ENCODE data around the gene PRKAR2A.

- no peak for TF ChIP-seq CTCF (conservative IDR thresholded peaks at IDR 0.05 in 1 of 2, IDR thresholded peaks at IDR 0.05 in 1 of 2; ENCODE audit: low read depth in 1 of 2, low read length in 2 of 2)
- no peak for TF ChIP-seq EZH2 (IDR thresholded peaks at IDR 0.05; ENCODE audit: low read length, missing control alignments)
Measured at GRCh38 chr3:48738144-48738536, 109.5 kb downstream of the PRKAR2A start.
